Type B pancreatic cell (in vitro differentiated cells): ENCODE results near the gene CYP27B1. TPM values are rescaled to one million over a fixed set of nuclear protein-coding genes. Genes with fewer than 3 reads are reported as not detected.
A peak's percentile ranks its signal among the peaks of the same experiment; 100 is the strongest.
"Not testable (repeated sequence)": the region's sequence is repeated elsewhere in the genome, so short reads cannot be mapped to it uniquely, and the experiment has no call there.

Source experiments
- DNase-seq: peaks from one replicate; pipeline ENCODE4 v3.0.0; 2021; ENCODE audit warnings: mixed read lengths; ENCODE audit not compliant: unreplicated experiment; ENCODE audit errors: extremely low spot score
- H3K27ac Mint-ChIP-seq: 2 replicates; pipeline ENCODE4 v1.8.0; 2021; ENCODE audit warnings: mild to moderate bottlenecking, mixed read lengths
- H3K27me3 Mint-ChIP-seq: 2 replicates; pipeline ENCODE4 v1.8.0; 2021; ENCODE audit warnings: mixed read lengths
- H3K36me3 Mint-ChIP-seq: 2 replicates; pipeline ENCODE4 v1.8.0; 2021; ENCODE audit warnings: mixed read lengths
- H3K4me1 Mint-ChIP-seq: one replicate; pipeline ENCODE4 v1.8.0; 2021; ENCODE audit warnings: mixed read lengths; ENCODE audit not compliant: unreplicated experiment
- H3K4me3 Mint-ChIP-seq: 2 replicates; pipeline ENCODE4 v1.8.0; 2021; ENCODE audit warnings: mild to moderate bottlenecking, mixed read lengths
- H3K9me3 Mint-ChIP-seq: 2 replicates; pipeline ENCODE4 v1.8.0; 2021; ENCODE audit warnings: mixed read lengths
- microRNA-seq: library from miRNA; unstranded; fragments of <30 nt; microRNA quantifications from one replicate; pipeline ENCODE4, GENCODE V29; 2020
- total RNA-seq: library from RNA; stranded (reverse); gene quantifications from 2 replicates; pipeline ENCODE4 v1.2.1, GENCODE V29; 2021; ENCODE audit warnings: low replicate concordance
- TF ChIP-seq, protein P1 (sequence below): fragments of 200-600 bp; sonication (generic); conservative IDR thresholded peaks from 2 replicates; pipeline ENCODE4 v1.5.0; 2021; ENCODE audit warnings: antibody characterized with exemption, mild to moderate bottlenecking

CYP27B1 gene
- total RNA-seq, 1 donor from 2014 or later: 2.2 TPM

DNA sequence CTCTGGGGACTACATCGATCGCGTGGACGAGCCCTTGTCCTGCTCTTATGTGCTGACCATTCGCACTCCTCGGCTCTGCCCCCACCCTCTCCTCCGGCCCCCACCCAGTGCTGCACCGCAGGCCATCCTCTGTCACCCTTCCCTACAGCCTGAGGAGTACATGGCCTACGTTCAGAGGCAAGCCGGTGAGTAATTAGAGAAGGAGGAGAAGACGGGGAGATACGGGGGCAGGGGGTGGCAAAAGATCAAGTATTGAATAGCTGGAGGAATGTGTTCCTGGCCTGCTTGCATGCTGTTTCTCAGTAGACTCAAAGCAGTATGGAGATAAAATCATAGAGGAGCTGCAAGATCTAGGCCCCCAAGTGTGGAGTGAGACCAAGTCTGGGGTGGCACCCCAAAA is 51.1 kb downstream of the CYP27B1 start:
- Mint-ChIP-seq H3K27me3 (no peaks in the 10 kb centered on the region), H3K4me3 (no peak overlapping the region), H3K4me1 (no peaks in the 10 kb centered on the region), H3K36me3 (peaks cover 21% of the 10 kb centered on the region), H3K27ac (no peak overlapping the region), H3K9me3 (no peaks in the 10 kb centered on the region)
- TF ChIP-seq, protein P1, sequence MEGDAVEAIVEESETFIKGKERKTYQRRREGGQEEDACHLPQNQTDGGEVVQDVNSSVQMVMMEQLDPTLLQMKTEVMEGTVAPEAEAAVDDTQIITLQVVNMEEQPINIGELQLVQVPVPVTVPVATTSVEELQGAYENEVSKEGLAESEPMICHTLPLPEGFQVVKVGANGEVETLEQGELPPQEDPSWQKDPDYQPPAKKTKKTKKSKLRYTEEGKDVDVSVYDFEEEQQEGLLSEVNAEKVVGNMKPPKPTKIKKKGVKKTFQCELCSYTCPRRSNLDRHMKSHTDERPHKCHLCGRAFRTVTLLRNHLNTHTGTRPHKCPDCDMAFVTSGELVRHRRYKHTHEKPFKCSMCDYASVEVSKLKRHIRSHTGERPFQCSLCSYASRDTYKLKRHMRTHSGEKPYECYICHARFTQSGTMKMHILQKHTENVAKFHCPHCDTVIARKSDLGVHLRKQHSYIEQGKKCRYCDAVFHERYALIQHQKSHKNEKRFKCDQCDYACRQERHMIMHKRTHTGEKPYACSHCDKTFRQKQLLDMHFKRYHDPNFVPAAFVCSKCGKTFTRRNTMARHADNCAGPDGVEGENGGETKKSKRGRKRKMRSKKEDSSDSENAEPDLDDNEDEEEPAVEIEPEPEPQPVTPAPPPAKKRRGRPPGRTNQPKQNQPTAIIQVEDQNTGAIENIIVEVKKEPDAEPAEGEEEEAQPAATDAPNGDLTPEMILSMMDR: no peak
- peak; percentile 32 for DNase-seq

DNA sequence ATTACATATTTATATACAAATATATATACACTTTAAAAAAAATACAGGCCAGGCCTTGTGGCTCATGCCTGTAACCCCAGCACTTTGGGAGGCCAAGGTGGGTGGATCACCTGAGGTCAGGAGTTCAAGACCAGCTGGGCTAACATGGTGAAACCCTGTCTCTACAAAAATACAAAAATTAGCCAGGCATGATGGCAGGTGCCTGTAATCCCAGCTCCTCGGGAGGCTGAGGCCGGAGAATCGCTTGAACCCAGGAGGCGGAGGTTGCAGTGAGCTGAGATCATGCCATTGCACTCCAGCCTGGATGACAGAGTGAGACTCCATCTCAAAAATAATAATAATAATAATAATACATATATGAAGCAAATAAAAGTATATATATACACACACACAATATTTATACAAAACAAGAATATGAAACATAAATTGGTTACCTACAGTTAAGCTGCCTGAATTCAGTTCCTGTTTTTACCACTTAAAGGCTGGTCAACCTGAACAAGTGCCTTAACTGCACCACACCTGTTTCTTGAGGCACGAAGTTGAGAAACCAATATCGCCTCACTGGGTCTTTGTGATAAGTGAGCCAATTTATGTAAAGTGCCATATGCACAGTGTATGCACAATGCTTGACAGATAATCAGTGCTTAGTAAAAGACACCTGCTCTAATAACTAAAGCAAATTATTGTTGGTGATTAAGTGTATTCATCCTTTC is 51.7 kb downstream of the CYP27B1 start:
- DNase-seq: peak; percentile 1
- not testable (repeated sequence) for H3K27ac Mint-ChIP-seq, H3K27me3 Mint-ChIP-seq, H3K4me1 Mint-ChIP-seq, H3K9me3 Mint-ChIP-seq, H3K4me3 Mint-ChIP-seq
- peaks cover 21% of the 10 kb centered on the region for H3K36me3 Mint-ChIP-seq

DNA sequence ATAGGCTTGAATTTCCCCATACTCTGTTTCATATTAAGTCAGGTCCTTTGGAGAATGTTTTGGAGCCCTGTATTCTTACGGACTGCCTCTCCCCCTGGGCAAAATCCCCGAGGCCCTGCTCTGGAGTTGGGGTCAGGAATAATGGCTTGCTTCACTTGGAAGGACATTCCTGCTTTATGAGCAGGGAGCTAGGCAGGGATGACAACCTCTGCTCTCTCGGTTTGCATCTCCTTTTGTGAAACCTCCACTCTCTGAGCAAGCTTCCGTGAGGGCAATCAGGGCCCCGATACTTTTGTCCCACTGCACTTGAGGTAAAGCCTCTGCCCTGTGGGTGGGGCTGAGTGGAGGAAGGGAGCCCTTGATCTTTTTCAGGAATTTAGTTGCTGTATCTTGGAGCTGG is 53.7 kb downstream of the CYP27B1 start:
- no peaks in the 10 kb centered on the region for H3K9me3 Mint-ChIP-seq
- TF ChIP-seq, protein P1: no peak
- H3K4me3 Mint-ChIP-seq: no peak overlapping the region
- peak; percentile 22 for DNase-seq
- no peaks in the 10 kb centered on the region for H3K4me1 Mint-ChIP-seq
- no peaks in the 10 kb centered on the region for H3K27me3 Mint-ChIP-seq
- no peak overlapping the region for H3K27ac Mint-ChIP-seq
- H3K36me3 Mint-ChIP-seq: peaks cover 9% of the 10 kb centered on the region

DNA sequence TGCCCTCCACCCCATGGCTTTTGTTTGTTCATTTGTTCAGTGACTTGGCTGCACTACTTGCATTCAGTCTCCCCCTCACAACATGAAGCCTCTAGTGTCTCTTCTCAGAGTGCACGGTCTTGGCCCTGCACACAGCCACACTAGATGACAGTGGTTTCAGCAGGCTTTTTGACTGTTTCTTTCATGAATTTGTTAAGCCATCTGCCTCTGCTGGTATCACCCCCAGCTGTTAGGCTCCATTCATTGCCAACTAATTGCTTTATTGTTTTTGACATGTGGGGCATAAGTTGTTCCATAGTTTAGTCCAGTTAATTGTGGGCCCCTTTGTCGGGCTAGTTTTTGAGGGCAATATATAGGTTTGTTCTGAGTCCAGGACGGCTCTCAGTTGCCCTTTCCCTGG is 54.2 kb downstream of the CYP27B1 start:
- no peaks in the 10 kb centered on the region for H3K4me1 Mint-ChIP-seq
- DNase-seq: peak; percentile 11
- H3K27me3 Mint-ChIP-seq: no peaks in the 10 kb centered on the region
- TF ChIP-seq, protein P1: no peak
- H3K36me3 Mint-ChIP-seq: peaks cover 5% of the 10 kb centered on the region
- no peak overlapping the region for H3K4me3 Mint-ChIP-seq
- H3K9me3 Mint-ChIP-seq: no peaks in the 10 kb centered on the region
- no peak overlapping the region for H3K27ac Mint-ChIP-seq

Small RNA genes within 50 kb of the gene (microRNA-seq; reads per million reads assigned to microRNA genes)
- not detected for gene MIR6759

Other genes with a start within 250 kb of the CYP27B1 start
- 17.7 and 32.3 TPM in 2 replicates for gene DDIT3, start 246.6 kb downstream of the CYP27B1 start, total RNA-seq
- gene MBD6, start 244.3 kb downstream of the CYP27B1 start, total RNA-seq: 87.5 and 94.7 TPM in 2 replicates
- gene DCTN2, start 219.9 kb downstream of the CYP27B1 start, total RNA-seq: 119 and 126 TPM in 2 replicates
- gene KIF5A, start 217.0 kb downstream of the CYP27B1 start, total RNA-seq: 1.4 and 4.4 TPM in 2 replicates
- gene PIP4K2C, start 175.9 kb downstream of the CYP27B1 start, total RNA-seq: 27.6 and 35.6 TPM in 2 replicates
- 21.5 and 65.5 TPM in 2 replicates for gene DTX3, start 162.3 kb downstream of the CYP27B1 start, total RNA-seq
- 4.7 and 34.6 TPM in 2 replicates for gene ARHGEF25, start 155.6 kb downstream of the CYP27B1 start, total RNA-seq
- gene B4GALNT1, start 133.9 kb downstream of the CYP27B1 start, total RNA-seq: 0.64 and 5.9 TPM in 2 replicates
- gene OS9, start 72.9 kb downstream of the CYP27B1 start, total RNA-seq: 222 and 236 TPM in 2 replicates
- 0.33 and 4.1 TPM in 2 replicates for gene AGAP2, start 28.3 kb downstream of the CYP27B1 start, total RNA-seq
- 34.8 and 40.8 TPM in 2 replicates for gene TSPAN31, start 22.0 kb downstream of the CYP27B1 start, total RNA-seq
- gene CDK4, start 14.8 kb downstream of the CYP27B1 start, total RNA-seq: 124 and 193 TPM in 2 replicates
- 15.0 and 20.1 TPM in 2 replicates for gene MARCHF9, start 12.0 kb downstream of the CYP27B1 start, total RNA-seq
- 29.3 and 31.1 TPM in 2 replicates for gene METTL1, start 5.0 kb upstream of the CYP27B1 start, total RNA-seq
- gene EEF1AKMT3, start 5.5 kb upstream of the CYP27B1 start, total RNA-seq: 5.1 and 6.0 TPM in 2 replicates
- 30.4 and 33.0 TPM in 2 replicates for gene TSFM, start 15.7 kb upstream of the CYP27B1 start, total RNA-seq
- gene AVIL, start 51.7 kb upstream of the CYP27B1 start, total RNA-seq: 4.9 and 6.6 TPM in 2 replicates
- gene CTDSP2, start 79.7 kb upstream of the CYP27B1 start, total RNA-seq: 135 and 183 TPM in 2 replicates
- 5.2 and 9.7 TPM in 2 replicates for gene ATP23, start 174.5 kb upstream of the CYP27B1 start, total RNA-seq